Fibroblast of the aortic adventitia (primary cell): ENCODE measurements around the gene PYHIN1. TPM values are rescaled to one million over a fixed set of nuclear protein-coding genes. Genes with fewer than 3 reads are reported as not detected.

Experiments
- DNase-seq: peaks from one replicate; pipeline ENCODE4 v3.0.0-alpha.2; 2010; ENCODE audit warnings: low read depth
- H3K4me3 ChIP-seq: 2 replicates; pipeline ENCODE4 v1.5.1; 2011; ENCODE audit warnings: low read depth, mild to moderate bottlenecking, control low read depth, low read length, moderate library complexity
- CTCF ChIP-seq: IDR thresholded peaks from 2 replicates; pipeline ENCODE4 v1.5.1; 2011; ENCODE audit warnings: mild to moderate bottlenecking, low read length, control low read depth, inconsistent platforms; ENCODE audit not compliant: insufficient read depth
- total RNA-seq: library from RNA; depleted of rRNA; stranded (reverse); fragments of >200 nt; gene quantifications from 2 replicates; pipeline ENCODE4 v1.2.3, GENCODE V29; 2012; ENCODE audit warnings: low replicate concordance

The PYHIN1 gene
- total RNA-seq, 1 donor: not detected

- H3K4me3 ChIP-seq: no peak overlapping the region
- TF ChIP-seq CTCF: no peak
- DNase-seq: peak; percentile 2
These were observed 41.5 kb downstream of the PYHIN1 start for GRCh38 chr1:158972841-158973240.

GRCh38 chr1:158976219-158976618 is 44.9 kb downstream of the PYHIN1 start:
- H3K4me3 ChIP-seq: no peak overlapping the region
- no peak for TF ChIP-seq CTCF
- no peak for DNase-seq

DNA sequence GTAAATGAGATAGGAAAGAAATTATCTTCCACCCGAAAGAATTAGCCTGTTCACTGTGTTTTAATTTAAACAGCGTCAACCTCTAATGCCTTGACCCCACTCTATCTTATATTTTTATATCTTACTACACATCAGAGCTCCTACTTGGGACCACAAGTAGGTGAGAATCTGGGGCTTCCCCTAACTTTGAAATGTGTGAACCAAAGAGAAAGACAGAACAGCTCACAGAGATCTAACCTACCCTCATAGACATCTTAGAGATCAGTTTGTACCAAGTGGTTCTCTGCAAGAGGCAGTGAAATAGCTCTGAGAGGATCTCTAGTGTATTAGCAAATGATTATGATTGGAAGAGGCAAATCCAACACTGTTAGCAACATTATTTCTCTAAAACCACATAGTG is 47.4 kb downstream of the PYHIN1 start:
- no peak overlapping the region for H3K4me3 ChIP-seq
- TF ChIP-seq CTCF: no peak
- DNase-seq: no peak

GRCh38 chr1:158979229-158979628 is 47.9 kb downstream of the PYHIN1 start:
- TF ChIP-seq CTCF: no peak
- peak; percentile 7 for DNase-seq
- no peak overlapping the region for H3K4me3 ChIP-seq

GRCh38 chr1:158983235-158983634 is 51.9 kb downstream of the PYHIN1 start:
- no peak for DNase-seq
- H3K4me3 ChIP-seq: no peak overlapping the region
- no peak for TF ChIP-seq CTCF

- TF ChIP-seq CTCF: no peak
These were observed 53.0 kb downstream of the PYHIN1 start for GRCh38 chr1:158984386-158984785.

DNA sequence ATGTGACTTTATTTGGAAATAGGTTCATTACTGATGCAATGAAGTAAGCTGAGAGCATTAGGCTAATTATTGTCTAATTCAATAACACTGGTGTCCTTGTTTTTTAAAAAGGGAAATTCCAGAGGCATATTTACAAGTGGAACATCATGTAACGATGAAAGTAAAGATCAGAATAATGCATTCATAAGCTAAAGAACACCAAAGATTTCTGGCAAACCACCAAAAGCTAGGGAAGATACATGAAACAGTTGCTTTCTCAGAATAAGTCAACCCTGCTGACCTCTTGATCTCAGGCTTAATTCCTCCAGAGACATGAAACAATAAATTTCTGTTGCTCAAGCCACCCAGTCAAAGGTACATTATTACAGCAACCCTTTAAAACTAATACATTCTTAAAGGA is 58.1 kb downstream of the PYHIN1 start:
- DNase-seq: no peak
- TF ChIP-seq CTCF: no peak
- no peak overlapping the region for H3K4me3 ChIP-seq

More at GRCh38 chr1:158984386-158984785, 53.0 kb downstream of the PYHIN1 start:
- DNase-seq: no peak
- no peak overlapping the region for H3K4me3 ChIP-seq
